GM19099 (cell line): Measurements from ENCODE around the gene CACNA2D2.

Experiments
- POLR2A ChIP-seq: IDR thresholded peaks from 3 replicates; pipeline ENCODE4 v1.6.1; 2011; ENCODE audit warnings: low read depth; ENCODE audit not compliant: insufficient read length; ENCODE audit errors: extremely low read depth

The CACNA2D2 gene

GRCh38 chr3:50491023-50491422, 12.4 kb downstream of the CACNA2D2 start:
- TF ChIP-seq POLR2A = no peak

- TF ChIP-seq POLR2A = no peak
These were observed 13.0 kb downstream of the CACNA2D2 start for GRCh38 chr3:50490424-50490823.

DNA sequence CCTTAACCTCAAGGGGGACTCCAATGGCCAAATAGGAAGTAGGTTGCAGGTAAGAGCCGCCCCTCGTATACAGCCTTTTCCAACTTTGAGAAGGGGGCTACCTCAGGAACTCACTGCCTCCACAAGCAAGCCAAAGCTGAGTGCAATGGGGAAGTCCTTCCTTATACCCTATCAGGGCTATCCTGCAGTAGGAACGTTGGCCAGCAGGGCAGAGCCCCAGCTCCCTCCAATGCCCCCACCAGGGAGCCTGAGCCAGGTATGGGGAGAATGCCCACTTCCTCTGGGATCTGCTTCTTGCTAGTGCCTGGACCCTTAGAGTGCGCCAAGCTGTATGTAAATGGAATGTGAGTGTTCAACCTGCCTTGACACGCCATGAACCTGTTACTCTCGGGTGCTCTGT, 16.3 kb downstream of the CACNA2D2 start:
- TF ChIP-seq POLR2A = no peak

DNA sequence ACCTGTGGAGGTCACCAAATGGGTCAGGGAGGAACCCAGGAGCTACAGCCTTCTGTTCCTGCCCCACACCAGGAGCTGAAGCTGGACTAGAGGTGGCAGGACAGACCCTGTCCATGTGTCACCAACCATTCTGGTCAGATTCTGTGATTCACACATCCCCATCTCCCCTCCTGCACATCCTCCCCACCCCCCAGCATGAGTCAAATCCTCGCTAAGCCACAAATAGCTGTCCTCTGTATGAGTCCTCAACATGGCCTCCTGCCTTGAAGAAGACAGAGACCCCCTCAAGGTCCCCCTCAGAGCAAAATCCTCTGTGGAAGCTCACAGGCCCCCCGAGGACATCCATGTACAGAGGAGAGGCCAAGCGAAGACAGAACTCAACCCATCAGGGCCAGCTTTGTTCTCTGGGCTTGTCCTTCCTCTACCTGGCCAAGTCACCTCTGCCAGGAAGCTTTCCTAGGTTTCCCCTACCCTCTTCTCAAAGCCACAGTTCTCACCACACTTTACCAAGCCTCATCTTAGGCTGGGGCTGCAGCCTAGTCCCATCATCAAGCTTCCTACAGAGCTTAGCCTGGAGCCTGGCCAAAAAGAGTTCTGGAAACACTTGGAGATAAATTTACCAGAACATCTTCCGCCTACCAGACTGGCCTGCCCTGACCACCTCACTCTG, 17.1 kb downstream of the CACNA2D2 start:
- no peak for TF ChIP-seq POLR2A

DNA sequence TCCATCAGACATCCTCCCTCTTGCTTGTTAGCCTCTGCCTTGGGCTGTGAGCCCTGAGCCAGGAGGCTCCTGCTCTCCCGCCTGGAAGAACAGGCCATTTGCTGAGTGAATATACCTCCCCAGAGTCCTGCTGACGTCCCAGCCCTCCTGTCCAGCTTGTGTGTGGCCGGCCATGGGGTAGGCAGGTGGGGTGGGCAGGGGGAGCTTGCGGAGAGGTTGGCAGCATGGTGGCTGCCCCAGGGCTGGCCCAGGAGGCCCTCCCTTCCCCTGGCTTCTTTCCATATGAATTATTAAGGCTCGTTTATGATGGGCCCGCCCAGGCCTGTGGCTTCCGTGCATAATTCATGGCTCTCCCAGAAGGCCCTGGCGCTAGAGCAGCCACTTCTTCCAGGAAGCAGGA, 18.7 kb downstream of the CACNA2D2 start:
- no peak for TF ChIP-seq POLR2A

DNA sequence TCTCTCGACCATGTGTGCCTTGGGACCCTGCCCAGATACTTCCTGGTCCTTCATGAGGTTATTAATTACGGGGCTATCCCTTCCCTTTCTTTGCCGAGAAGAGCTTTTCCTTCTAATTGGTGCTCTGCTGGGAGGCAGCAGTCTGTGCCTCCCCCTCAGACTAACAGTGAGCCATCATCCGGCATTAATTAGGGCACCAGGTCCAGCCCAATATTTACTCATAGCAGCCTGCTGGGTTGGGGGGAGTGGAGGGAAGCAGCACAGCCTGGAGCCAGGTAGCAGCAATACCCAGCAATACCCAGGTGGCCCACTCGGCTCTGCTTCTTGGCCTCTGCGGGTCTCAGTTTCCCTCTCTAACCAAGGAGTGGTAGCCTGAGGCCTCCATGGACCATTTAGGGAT, 20.1 kb downstream of the CACNA2D2 start:
- TF ChIP-seq POLR2A = no peak

DNA sequence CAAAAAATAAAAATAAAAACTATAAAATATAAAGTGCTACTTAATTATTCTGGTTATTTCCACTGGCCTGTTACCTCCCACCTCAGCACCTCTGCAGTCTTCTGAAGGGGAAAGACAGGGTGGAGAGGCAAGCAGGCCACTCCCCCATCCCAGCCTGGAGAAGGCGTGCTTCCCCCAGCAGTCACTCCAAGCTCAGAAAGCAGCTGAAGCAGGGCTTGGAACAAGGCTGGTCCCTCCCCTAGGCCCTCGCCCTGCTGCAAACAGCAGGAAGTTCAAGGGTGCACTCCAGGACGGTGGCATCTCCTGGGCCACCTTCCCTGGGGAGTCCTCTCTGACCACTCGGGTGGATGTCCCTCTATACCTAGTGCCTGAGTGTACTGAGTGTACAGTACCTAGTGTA, 21.4 kb downstream of the CACNA2D2 start:
- TF ChIP-seq POLR2A = no peak

GRCh38 chr3:50480471-50480870, 23.0 kb downstream of the CACNA2D2 start:
- no peak for TF ChIP-seq POLR2A

GRCh38 chr3:50479523-50479922, 23.9 kb downstream of the CACNA2D2 start:
- TF ChIP-seq POLR2A = no peak

GRCh38 chr3:50478671-50479260, 24.7 kb downstream of the CACNA2D2 start:
- TF ChIP-seq POLR2A = no peak

DNA sequence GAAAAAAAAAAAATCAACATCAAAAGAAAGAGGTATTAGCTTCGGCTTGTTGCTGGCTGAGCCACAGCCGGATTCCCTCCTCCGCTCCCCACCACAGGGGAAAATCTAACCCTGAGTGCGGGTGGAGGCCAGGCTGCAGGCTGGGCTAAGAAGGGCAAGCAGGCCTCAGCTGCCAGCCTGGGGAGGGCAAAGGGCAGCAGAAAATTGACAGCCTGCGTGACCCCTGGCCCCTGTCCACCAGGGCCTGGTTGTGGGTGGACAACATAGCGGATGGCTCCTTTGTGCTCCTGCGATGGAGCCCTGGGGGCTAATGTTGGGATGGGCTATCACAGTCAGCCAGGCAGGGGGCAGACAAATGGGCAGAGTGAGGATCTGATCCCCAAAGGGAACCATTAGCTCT, 25.4 kb downstream of the CACNA2D2 start:
- TF ChIP-seq POLR2A = no peak

GRCh38 chr3:50475348-50475747, 28.1 kb downstream of the CACNA2D2 start:
- TF ChIP-seq POLR2A = no peak

DNA sequence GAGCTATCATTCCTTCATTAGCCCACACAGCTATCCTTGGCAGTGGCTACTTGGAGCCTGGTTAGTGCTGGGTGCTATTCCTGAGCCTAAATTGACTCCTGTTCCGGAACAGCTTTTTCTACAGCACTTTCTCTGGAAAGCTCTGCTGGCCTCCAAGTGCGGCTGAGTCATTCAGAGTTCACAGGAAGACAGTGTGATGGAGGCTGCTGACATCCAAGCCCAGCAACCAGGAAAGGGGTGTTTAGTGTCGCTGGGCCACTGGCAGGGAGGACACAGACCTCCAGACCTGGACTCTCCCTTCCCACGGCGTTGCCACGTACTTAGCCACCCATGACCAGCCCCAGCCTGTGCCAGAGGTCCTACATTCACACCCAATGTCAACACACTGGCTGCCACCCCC, 28.7 kb downstream of the CACNA2D2 start:
- TF ChIP-seq POLR2A = no peak

GRCh38 chr3:50473768-50474167, 29.7 kb downstream of the CACNA2D2 start:
- TF ChIP-seq POLR2A = no peak

DNA sequence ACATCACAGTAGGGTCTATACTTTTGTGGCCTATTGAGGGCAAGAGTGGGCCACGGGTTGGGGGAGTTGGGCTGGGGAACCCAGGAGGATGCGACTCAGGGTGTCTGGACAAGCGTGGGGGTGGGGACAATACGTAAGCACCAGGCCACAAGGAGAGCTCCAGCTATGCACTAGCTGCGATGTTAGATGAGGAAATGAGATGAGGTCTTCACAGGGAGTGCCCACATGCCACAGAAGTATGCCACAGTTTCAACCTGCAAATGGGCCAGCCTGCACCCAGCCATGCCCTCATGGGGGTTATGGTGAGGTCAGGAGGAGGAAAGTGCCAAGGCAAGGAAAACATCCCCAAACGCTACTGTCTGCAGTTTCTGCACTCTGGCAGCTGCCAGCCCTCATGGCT, 30.5 kb downstream of the CACNA2D2 start:
- no peak for TF ChIP-seq POLR2A

DNA sequence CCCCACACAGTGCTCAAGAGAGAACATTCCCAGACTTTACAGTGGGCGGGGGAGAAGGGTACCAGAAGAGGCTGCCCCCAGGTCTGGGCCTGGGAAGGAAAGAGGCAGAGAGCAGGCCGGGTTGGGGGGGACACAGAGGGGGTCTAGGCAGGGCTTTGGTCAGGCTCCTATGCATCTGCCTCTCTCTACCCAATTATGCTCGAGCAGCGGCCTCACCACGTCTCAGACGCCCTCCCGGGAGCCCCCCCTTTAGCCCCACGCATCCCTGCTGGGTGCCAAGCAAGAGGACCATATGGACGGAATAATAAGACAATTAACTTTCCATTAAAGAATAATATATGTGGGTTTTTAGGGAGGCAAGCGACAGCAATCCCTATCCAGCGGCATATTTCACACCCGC, 32.8 kb downstream of the CACNA2D2 start:
- TF ChIP-seq POLR2A = no peak

- no peak for TF ChIP-seq POLR2A
These were observed 35.5 kb downstream of the CACNA2D2 start for GRCh38 chr3:50467919-50468318.
